Measurements from ENCODE around the gene GPATCH2. TPM values are rescaled to one million over a fixed set of nuclear protein-coding genes. Genes with fewer than 3 reads are reported as not detected.
"Not testable (repeated sequence)": the region's sequence is repeated elsewhere in the genome, so short reads cannot be mapped to it uniquely, and the experiment has no call there.

The GPATCH2 gene
- polyA plus RNA-seq, 12 donors: 10.0 to 18.5 (median 14.5) TPM; not detected in 1

- DNase-seq: no peak
These were observed 177.1 kb downstream of the GPATCH2 start for GRCh38 chr1:217453816-217454215.

- DNase-seq: no peak
These were observed 181.5 kb downstream of the GPATCH2 start for GRCh38 chr1:217449370-217449769.

GRCh38 chr1:217443845-217444244, 187.0 kb downstream of the GPATCH2 start:
- no peak for DNase-seq

GRCh38 chr1:217437376-217437775, 193.5 kb downstream of the GPATCH2 start:
- DNase-seq: no peak

- peak; percentile 35 for DNase-seq
These were observed 195.7 kb downstream of the GPATCH2 start for GRCh38 chr1:217435204-217435603.

- DNase-seq: no peak
These were observed 197.2 kb downstream of the GPATCH2 start for GRCh38 chr1:217433664-217434063.

- no peak for DNase-seq
These were observed 198.6 kb downstream of the GPATCH2 start for GRCh38 chr1:217432339-217432738.

- no peak for DNase-seq
These were observed 199.5 kb downstream of the GPATCH2 start for GRCh38 chr1:217431395-217431794.

GRCh38 chr1:217425422-217425821, 205.5 kb downstream of the GPATCH2 start:
- peak; percentile 77 for DNase-seq

- DNase-seq: no peak
These were observed 211.7 kb downstream of the GPATCH2 start for GRCh38 chr1:217419194-217419551.

GRCh38 chr1:217418269-217419193, 212.4 kb downstream of the GPATCH2 start:
- no peak for DNase-seq

- no peak for DNase-seq
These were observed 213.5 kb downstream of the GPATCH2 start for GRCh38 chr1:217417363-217417762.

GRCh38 chr1:217407534-217408001, 223.3 kb downstream of the GPATCH2 start:
- DNase-seq: peak; percentile 25

GRCh38 chr1:217403026-217403720, 227.7 kb downstream of the GPATCH2 start:
- DNase-seq: no peak

GRCh38 chr1:217402301-217402700, 228.6 kb downstream of the GPATCH2 start:
- no peak for DNase-seq

- DNase-seq: no peak
These were observed 237.0 kb downstream of the GPATCH2 start for GRCh38 chr1:217393896-217394295.

GRCh38 chr1:217392441-217392840, 238.4 kb downstream of the GPATCH2 start:
- DNase-seq: peak; percentile 10

GRCh38 chr1:217389895-217390294, 241.0 kb downstream of the GPATCH2 start:
- DNase-seq: no peak

GRCh38 chr1:217388522-217389065, 242.3 kb downstream of the GPATCH2 start:
- no peak for DNase-seq

GRCh38 chr1:217381773-217382172, 249.1 kb downstream of the GPATCH2 start:
- DNase-seq: not testable (repeated sequence)

- DNase-seq: not testable (repeated sequence)
These were observed 251.1 kb downstream of the GPATCH2 start for GRCh38 chr1:217379804-217380203.

- DNase-seq: no peak
These were observed 251.6 kb downstream of the GPATCH2 start for GRCh38 chr1:217379336-217379735.

All from muscle of arm (tissue), 12 donors.